ENCODE measurements around the gene CLCN6. TPM values are rescaled to one million over a fixed set of nuclear protein-coding genes. Genes with fewer than 3 reads are reported as not detected.

Gene CLCN6
- total and polyA plus RNA-seq, 10 of the 15 experiments (the other 5 are each of a cell fraction or from before 2014, with no cell fraction given): 2.2 to 20.9 (median 10.2) TPM

DNA sequence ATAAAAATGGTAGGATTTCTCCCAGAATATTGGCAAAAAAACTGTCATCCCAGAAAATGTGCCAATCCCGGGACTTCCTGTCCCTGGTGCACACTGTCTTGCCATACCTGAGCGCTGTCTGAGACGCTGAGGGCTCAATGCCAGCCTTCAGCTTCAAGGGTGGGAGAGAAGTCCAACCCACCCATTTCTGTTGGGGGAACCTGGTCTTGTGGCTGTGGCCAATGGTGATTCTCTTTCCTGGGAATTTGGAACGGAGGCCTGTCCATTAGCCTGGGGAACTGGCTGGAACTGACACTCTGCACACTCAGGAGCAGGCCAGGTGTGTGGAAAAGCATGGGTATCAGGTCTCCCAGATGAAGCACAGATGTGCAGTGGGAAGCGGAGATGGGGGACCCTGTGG is 6.9 kb upstream of the CLCN6 start:
- no peaks in the 10 kb centered on the region for H4K20me1 ChIP-seq (ENCODE audit: control insufficient read depth, insufficient read depth)
- TF ChIP-seq, protein P1, sequence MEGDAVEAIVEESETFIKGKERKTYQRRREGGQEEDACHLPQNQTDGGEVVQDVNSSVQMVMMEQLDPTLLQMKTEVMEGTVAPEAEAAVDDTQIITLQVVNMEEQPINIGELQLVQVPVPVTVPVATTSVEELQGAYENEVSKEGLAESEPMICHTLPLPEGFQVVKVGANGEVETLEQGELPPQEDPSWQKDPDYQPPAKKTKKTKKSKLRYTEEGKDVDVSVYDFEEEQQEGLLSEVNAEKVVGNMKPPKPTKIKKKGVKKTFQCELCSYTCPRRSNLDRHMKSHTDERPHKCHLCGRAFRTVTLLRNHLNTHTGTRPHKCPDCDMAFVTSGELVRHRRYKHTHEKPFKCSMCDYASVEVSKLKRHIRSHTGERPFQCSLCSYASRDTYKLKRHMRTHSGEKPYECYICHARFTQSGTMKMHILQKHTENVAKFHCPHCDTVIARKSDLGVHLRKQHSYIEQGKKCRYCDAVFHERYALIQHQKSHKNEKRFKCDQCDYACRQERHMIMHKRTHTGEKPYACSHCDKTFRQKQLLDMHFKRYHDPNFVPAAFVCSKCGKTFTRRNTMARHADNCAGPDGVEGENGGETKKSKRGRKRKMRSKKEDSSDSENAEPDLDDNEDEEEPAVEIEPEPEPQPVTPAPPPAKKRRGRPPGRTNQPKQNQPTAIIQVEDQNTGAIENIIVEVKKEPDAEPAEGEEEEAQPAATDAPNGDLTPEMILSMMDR (IDR thresholded peaks at IDR 0.05 in 2 of 3, conservative IDR thresholded peaks at IDR 0.05 in 1 of 3; ENCODE audit: control insufficient read depth in 2 of 3, extremely low read depth in 1 of 3, insufficient read depth in 1 of 3, low read depth in 3 of 3, low read length in 3 of 3): no peak
- TF ChIP-seq SPI1 (IDR thresholded peaks at IDR 0.05; ENCODE audit: borderline replicate concordance, insufficient read depth, low read depth, low read length): no peak
- TF ChIP-seq NR2C2 (IDR thresholded peaks at IDR 0.05; ENCODE audit: borderline replicate concordance, control insufficient read depth, insufficient read length, low read depth): no peak
- TF ChIP-seq IRF4 (IDR thresholded peaks at IDR 0.05; ENCODE audit: low read depth, low read length): no peak
- no peak for TF ChIP-seq SREBF1 (IDR thresholded peaks at IDR 0.05; ENCODE audit: low read length)
- TF ChIP-seq, protein P2, sequence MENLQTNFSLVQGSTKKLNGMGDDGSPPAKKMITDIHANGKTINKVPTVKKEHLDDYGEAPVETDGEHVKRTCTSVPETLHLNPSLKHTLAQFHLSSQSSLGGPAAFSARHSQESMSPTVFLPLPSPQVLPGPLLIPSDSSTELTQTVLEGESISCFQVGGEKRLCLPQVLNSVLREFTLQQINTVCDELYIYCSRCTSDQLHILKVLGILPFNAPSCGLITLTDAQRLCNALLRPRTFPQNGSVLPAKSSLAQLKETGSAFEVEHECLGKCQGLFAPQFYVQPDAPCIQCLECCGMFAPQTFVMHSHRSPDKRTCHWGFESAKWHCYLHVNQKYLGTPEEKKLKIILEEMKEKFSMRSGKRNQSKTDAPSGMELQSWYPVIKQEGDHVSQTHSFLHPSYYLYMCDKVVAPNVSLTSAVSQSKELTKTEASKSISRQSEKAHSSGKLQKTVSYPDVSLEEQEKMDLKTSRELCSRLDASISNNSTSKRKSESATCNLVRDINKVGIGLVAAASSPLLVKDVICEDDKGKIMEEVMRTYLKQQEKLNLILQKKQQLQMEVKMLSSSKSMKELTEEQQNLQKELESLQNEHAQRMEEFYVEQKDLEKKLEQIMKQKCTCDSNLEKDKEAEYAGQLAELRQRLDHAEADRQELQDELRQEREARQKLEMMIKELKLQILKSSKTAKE (IDR thresholded peaks at IDR 0.05; ENCODE audit: low read depth, poor library complexity, severe bottlenecking): no peak
- no peak for TF ChIP-seq YBX1 (IDR thresholded peaks at IDR 0.05)
- no peak for TF ChIP-seq TCF3 (IDR thresholded peaks at IDR 0.05; ENCODE audit: borderline replicate concordance, insufficient read depth, low read depth, low read length)
- intact Hi-C loops (cut with micrococcal nuclease; ENCODE audit: unreplicated experiment) (no loop called here), in situ Hi-C loops (cut with MboI) (no loop called here)
- H3K36me3 ChIP-seq (ENCODE audit: control insufficient read depth in 2 of 2, insufficient read depth in 2 of 2, low read length in 1 of 2): peaks cover 0 to 5% of the 10 kb centered on the region in 2 experiments; a peak in 3 of 4 replicates
- peaks cover 2% of the 10 kb centered on the region for H3K79me2 ChIP-seq (ENCODE audit: control insufficient read depth, insufficient read depth, low read length)
- no TSS peak for BruUV-seq (replicated peaks)
- no peak overlapping the region for H3K9ac ChIP-seq (ENCODE audit: control insufficient read depth, insufficient read depth, low read length)
- SMC1A ChIA-PET (ENCODE audit: uncharacterized antibody, unreplicated experiment): no interaction called here
- POLR2A ChIA-PET: no interaction called here
- DNase-seq (ENCODE audit: low read depth, low spot score) (no peak), FAIRE-seq (no peak), ATAC-seq (no peak)
- H3K27ac ChIP-seq (ENCODE audit: control insufficient read depth, insufficient read depth): no peak overlapping the region
- H3K4me3 ChIP-seq: no peak overlapping the region
- H3K4me1 ChIP-seq (ENCODE audit: control insufficient read depth, insufficient read depth, low read length): peaks cover 8% of the 10 kb centered on the region
- CTCF ChIA-PET: interaction anchor here (3.5 kb wide), 1 partner anchor 12 kb away, joined by 24 read pairs; no protein-coding TSS in a partner anchor
- RAD21 ChIA-PET (ENCODE audit: unreplicated experiment): no interaction called here
- H3K9me3 ChIP-seq (replicated peaks; ENCODE audit: control insufficient read depth, insufficient read depth, low read length): no peaks in the 10 kb centered on the region
- no peak overlapping the region for H2AFZ ChIP-seq (ENCODE audit: control insufficient read depth, low read depth, low read length)
- WGBS (ENCODE audit: insufficient coverage, insufficient replicate concordance, low lambda C conversion rate, missing lambda C conversion rate): 88% methylated on average over 5 of the region's 5 CpGs
- no peaks in the 10 kb centered on the region for H3K27me3 ChIP-seq (replicated peaks in 1 of 2; ENCODE audit: control insufficient read depth in 2 of 2, insufficient read depth in 2 of 2, low read length in 1 of 2)
- H3K4me2 ChIP-seq (ENCODE audit: control insufficient read depth, insufficient read depth): no peak overlapping the region
